Measurements from ENCODE around the gene RAI14.
A peak's percentile ranks its signal among the peaks of the same experiment; 100 is the strongest.

Gene RAI14

DNA sequence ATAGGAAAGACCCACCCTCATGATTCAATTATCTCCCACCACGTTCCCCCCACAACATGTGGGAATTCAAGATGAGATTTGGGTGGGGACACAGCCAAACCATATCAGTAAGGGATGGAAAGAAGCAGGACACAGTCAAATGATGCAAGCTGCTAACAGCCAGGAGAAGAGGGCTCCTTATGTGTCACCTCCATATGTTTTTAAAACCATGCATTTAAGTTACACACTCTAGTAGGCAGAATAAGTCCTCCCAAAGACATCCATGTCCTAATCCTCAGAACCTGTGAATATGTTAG, 178.6 kb downstream of the RAI14 start:
- DNase-seq (ENCODE audit: low read depth), result no peak
- no peak overlapping the region for H3K4me3 ChIP-seq (ENCODE audit: low read depth, low read length)
- TF ChIP-seq, protein P1, sequence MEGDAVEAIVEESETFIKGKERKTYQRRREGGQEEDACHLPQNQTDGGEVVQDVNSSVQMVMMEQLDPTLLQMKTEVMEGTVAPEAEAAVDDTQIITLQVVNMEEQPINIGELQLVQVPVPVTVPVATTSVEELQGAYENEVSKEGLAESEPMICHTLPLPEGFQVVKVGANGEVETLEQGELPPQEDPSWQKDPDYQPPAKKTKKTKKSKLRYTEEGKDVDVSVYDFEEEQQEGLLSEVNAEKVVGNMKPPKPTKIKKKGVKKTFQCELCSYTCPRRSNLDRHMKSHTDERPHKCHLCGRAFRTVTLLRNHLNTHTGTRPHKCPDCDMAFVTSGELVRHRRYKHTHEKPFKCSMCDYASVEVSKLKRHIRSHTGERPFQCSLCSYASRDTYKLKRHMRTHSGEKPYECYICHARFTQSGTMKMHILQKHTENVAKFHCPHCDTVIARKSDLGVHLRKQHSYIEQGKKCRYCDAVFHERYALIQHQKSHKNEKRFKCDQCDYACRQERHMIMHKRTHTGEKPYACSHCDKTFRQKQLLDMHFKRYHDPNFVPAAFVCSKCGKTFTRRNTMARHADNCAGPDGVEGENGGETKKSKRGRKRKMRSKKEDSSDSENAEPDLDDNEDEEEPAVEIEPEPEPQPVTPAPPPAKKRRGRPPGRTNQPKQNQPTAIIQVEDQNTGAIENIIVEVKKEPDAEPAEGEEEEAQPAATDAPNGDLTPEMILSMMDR (IDR thresholded peaks at IDR 0.05; ENCODE audit: insufficient read depth, low read depth, low read length, missing control alignments), result no peak

DNA sequence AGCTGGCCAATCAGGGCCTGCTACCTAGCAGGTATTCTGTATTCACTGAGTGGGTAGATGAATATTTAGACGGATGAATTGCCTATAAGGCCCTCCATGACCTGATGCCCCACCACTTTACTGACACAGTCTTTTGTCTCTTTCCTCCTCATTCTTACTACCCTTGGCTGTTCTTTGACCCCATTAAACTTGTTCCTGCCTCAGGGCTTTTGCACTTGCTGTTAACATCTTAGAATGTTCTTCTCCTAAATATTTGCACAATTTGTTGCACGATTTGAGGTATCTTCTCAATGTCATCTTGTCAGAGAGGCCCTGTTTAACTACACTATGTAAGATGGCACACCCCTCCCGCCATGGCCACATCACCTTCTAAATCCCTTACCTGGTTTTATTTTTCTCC, 179.5 kb downstream of the RAI14 start:
- no peak for DNase-seq (ENCODE audit: low read depth)
- TF ChIP-seq, protein P1 (IDR thresholded peaks at IDR 0.05; ENCODE audit: insufficient read depth, low read depth, low read length, missing control alignments), result no peak
- no peak overlapping the region for H3K4me3 ChIP-seq (ENCODE audit: low read depth, low read length)

DNA sequence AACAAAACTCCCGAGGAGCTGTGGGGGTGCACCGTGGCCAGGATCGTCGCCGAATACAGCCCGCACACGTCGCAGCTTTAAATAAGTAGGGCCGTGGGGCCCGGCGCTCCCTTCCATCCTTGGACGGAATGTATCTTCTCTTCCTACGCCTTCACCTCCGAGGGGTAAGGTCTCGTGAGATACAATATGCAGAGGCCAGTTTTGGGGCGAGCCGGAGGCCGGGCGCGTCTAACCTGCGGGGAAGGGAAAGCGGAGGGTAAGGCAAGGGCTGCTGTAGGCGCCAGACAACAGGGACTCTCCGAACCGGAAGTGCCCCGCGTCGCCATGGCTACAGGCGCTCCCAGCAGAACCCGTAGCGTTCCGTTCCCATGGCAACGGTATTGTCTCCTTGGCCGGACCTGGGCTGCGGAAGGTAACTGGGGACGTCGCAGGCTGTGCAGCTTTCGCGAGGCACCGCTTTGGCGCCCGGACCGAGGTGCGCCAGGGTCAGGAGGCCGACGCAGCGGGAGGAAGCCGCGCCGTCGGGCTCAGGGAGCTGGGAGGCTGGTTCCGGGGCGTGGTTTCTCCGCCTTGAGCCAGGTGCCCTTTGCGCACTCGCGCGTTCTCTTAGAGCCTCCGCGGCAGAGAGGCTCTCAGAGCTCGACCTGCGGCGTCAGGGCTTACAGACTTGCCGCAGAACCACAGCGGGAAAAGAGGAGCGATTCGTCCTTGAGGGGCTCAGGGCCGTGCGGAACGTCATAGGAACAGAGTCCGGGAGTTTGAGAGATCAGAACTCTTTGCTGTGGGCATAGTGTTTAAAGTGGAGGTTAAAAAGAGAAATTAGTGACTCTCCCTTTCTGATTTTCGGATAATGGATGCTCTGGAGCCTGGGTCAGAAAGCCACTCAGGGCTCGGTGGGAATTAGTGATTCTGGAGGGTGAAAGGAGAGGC, 182.9 kb downstream of the RAI14 start, which contains the start of gene TTC23L:
TSS of gene TTC23L (plus strand) at position 380 of the 930 bp plus-strand sequence. CDS start 1,508 bp downstream, outside the sequence.
- peak within 1 kb of the TSS; percentile 65 for H3K4me3 ChIP-seq (ENCODE audit: low read depth, low read length)
- peak; percentile 97 for DNase-seq (ENCODE audit: low read depth)
- TF ChIP-seq, protein P1 (IDR thresholded peaks at IDR 0.05; ENCODE audit: insufficient read depth, low read depth, low read length, missing control alignments), result no peak

DNA sequence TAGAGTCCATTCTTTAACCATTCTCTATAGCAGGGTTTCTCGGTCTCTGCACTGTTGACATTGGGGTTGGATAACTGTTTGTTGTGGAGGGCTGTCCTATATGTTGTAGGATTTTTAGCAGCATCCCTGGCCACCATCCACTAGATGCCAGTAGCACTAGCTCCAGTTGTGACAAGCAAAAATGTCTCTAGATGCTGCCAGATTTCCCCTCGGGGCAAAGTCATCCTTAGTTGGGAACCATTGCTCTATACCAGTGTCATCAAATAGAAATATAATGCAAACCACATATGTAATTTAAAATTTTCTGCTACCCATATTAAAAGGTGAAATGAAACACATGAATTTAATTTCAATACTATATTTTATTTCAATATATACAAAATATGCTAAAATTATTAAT, 185.7 kb downstream of the RAI14 start:
- DNase-seq (ENCODE audit: low read depth), result no peak
- H3K4me3 ChIP-seq (ENCODE audit: low read depth, low read length), result no peak overlapping the region
- TF ChIP-seq, protein P1 (IDR thresholded peaks at IDR 0.05; ENCODE audit: insufficient read depth, low read depth, low read length, missing control alignments), result no peak

DNA sequence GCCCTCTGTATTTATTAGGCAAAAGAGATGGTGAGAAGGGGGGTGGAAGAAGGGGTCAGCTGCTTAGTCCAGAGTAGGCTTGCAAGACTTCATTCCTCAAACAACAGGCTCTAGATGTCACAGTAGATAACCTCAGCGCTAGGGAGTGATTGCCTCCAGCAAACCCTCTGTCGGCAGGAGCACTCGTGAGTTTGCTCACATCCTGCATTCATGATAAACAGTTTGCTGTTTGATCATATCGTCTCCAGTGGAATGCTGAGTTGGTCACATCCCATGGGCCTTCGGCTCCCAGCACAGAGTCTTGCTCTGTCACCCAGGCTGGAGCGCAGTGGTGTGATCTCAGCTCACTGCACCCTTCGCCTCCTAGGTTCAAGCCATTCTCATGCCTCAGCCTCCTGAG, 186.4 kb downstream of the RAI14 start:
- no peak overlapping the region for H3K4me3 ChIP-seq (ENCODE audit: low read depth, low read length)
- TF ChIP-seq, protein P1 (IDR thresholded peaks at IDR 0.05; ENCODE audit: insufficient read depth, low read depth, low read length, missing control alignments), result no peak
- DNase-seq (ENCODE audit: low read depth), result no peak

DNA sequence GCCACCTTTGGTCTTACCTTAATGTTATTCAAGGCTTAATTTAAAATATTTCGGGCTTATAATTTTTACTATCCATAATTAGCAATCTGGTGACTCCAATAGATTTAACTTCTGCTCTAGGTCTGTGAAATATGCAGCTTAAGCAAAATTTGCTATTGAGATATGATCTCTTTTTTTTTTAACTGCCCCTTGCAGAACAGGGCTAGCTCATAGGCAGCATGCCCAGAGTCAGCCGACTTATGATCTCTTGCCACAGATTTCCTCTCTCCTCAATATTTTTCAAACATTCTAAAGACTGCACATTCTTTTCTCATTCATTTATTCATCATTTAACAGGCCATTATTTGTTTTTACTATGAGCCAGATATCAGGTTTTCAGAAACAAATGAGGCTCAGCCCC, 187.4 kb downstream of the RAI14 start:
- TF ChIP-seq, protein P1 (IDR thresholded peaks at IDR 0.05; ENCODE audit: insufficient read depth, low read depth, low read length, missing control alignments), result no peak

More for the DNA sequence above, 187.4 kb downstream of the RAI14 start:
- H3K4me3 ChIP-seq (ENCODE audit: low read depth, low read length), result no peak overlapping the region
- DNase-seq (ENCODE audit: low read depth), result no peak

Measured in GM12865 (cell line).